OCI-LY7 (cell line): ENCODE data around the gene TRIM10. TPM values are rescaled to one million over a fixed set of nuclear protein-coding genes. Genes with fewer than 3 reads are reported as not detected.
A peak's percentile ranks its signal among the peaks of the same experiment; 100 is the strongest.

Experiments used
- BruUV-seq: library from RNA; stranded (reverse); fragments of 400-500 nt; replicated peaks from 2 replicates; lab custom pipeline; 2021; lab: Mats Ljungman, UMichigan
- CTCF ChIA-PET: fragments of 300-600 bp; sonication (Branson Sonifier 250); formaldehyde crosslinking; loops from one replicate; lab custom pipeline; 2022; ENCODE audit warnings: antibody characterized with exemption; ENCODE audit not compliant: unreplicated experiment; lab: Charles Lee
- POLR2A ChIA-PET: fragments of 300-600 bp; sonication (Branson Sonifier 250); formaldehyde crosslinking; loops from one replicate; lab custom pipeline; 2022; ENCODE audit warnings: antibody characterized with exemption; lab: Charles Lee
- DNase-seq: peaks from one replicate; pipeline ENCODE4 v3.0.0-alpha.2; 2015; ENCODE audit warnings: low spot score
- H2AFZ ChIP-seq: fragments of 200-600 bp; sonication (generic), shearing (Covaris generic); 2 replicates; pipeline ENCODE4 v1.6.1; 2014; ENCODE audit warnings: mild to moderate bottlenecking, antibody characterized with exemption, low read length, moderate library complexity
- H3K27ac ChIP-seq: fragments of 200-600 bp; sonication (generic); 2 replicates; pipeline ENCODE4 v1.5.1; 2014; ENCODE audit warnings: mixed run types, low read depth, mild to moderate bottlenecking, moderate library complexity, low read length, inconsistent platforms; ENCODE audit not compliant: poor library complexity, severe bottlenecking
- H3K36me3 ChIP-seq: fragments of 200-600 bp; sonication (generic); 2 replicates; pipeline ENCODE4 v1.6.1; 2014; ENCODE audit warnings: mild to moderate bottlenecking, antibody characterized with exemption, low read length, moderate library complexity, mixed read lengths; ENCODE audit not compliant: insufficient read depth
- H3K4me1 ChIP-seq: fragments of 200-600 bp; sonication (generic); 2 replicates; pipeline ENCODE4 v1.5.1; 2014; ENCODE audit warnings: mild to moderate bottlenecking, low read length; ENCODE audit not compliant: insufficient read depth, poor library complexity, severe bottlenecking
- H3K4me2 ChIP-seq: fragments of 200-600 bp; sonication (generic); 2 replicates; pipeline ENCODE4 v1.6.1; 2014; ENCODE audit warnings: mild to moderate bottlenecking, low read length
- H3K4me3 ChIP-seq: fragments of 200-600 bp; sonication (generic); 2 replicates; pipeline ENCODE4 v1.5.1; 2014; ENCODE audit warnings: mild to moderate bottlenecking, low read depth, low read length; ENCODE audit not compliant: poor library complexity, severe bottlenecking
- H3K79me2 ChIP-seq: fragments of 200-600 bp; sonication (generic); 2 replicates; pipeline ENCODE4 v1.6.1; 2016; ENCODE audit warnings: low read depth, mild to moderate bottlenecking, low read length, moderate library complexity, mixed read lengths; ENCODE audit not compliant: insufficient read depth
- H3K9me2 ChIP-seq: fragments of 200-600 bp; sonication (generic); 2 replicates; pipeline ENCODE4 v1.6.1; 2016; ENCODE audit warnings: mild to moderate bottlenecking, low read length, mixed read lengths; ENCODE audit not compliant: insufficient read depth
- H3K9me3 ChIP-seq: fragments of 200-600 bp; sonication (generic); 2 replicates; pipeline ENCODE4 v1.6.1; 2014; ENCODE audit warnings: mild to moderate bottlenecking, mixed run types, low read length, mixed read lengths
- H4K20me1 ChIP-seq: fragments of 200-600 bp; sonication (generic); 2 replicates; pipeline ENCODE4 v1.6.1; 2014; ENCODE audit warnings: mild to moderate bottlenecking, antibody characterized with exemption, low read length, moderate library complexity, mixed read lengths; ENCODE audit not compliant: insufficient read depth
- CTCF ChIP-seq: fragments of 200-600 bp; sonication (generic); conservative IDR thresholded peaks from 2 replicates; pipeline ENCODE4 v1.5.1; 2014; ENCODE audit warnings: mild to moderate bottlenecking, antibody characterized with exemption, low read length, moderate library complexity, mixed read lengths
- EZH2phosphoT487 ChIP-seq: fragments of 200-600 bp; sonication (generic); IDR thresholded peaks from 2 replicates; pipeline ENCODE4 v1.6.1; 2018; ENCODE audit warnings: low read depth, borderline replicate concordance, mild to moderate bottlenecking, mixed run types, antibody characterized with exemption, low read length, moderate library complexity, mixed read lengths
- intact Hi-C: fragments of 100-400 bp; cut with micrococcal nuclease; formaldehyde crosslinking; loops from one replicate; pipeline ENCODE4 v1.10.0; 2022; ENCODE audit not compliant: unreplicated experiment
- total RNA-seq, 2 experiments: library from RNA; depleted of rRNA in 1 of 2; stranded (reverse); fragments of >200 nt in 1 of 2; shearing (Covaris generic) in 1 of 2; gene quantifications; 2 replicates each; pipeline ENCODE4 v1.2.3, GENCODE V29; 2014 to 2022

Gene TRIM10
- total RNA-seq, 2 experiments from 2014 or later = not detected

- DNase-seq = no peak
Observed at GRCh38 chr6:30155520-30156261, 5.3 kb downstream of the TRIM10 start.

GRCh38 chr6:30154709-30155519, 6.1 kb downstream of the TRIM10 start:
- BruUV-seq = no TSS peak
- Histone ChIP-seq H3K79me2 (no peaks in the 10 kb centered on the region), H3K27ac (no peak overlapping the region), H2AFZ (no peak overlapping the region), H3K4me1 (no peaks in the 10 kb centered on the region), H3K36me3 (no peaks in the 10 kb centered on the region), H4K20me1 (no peaks in the 10 kb centered on the region), H3K9me2 (no peaks in the 10 kb centered on the region), H3K9me3 (no peaks in the 10 kb centered on the region), H3K4me3 (no peak overlapping the region), H3K4me2 (no peak overlapping the region)
- CTCF ChIA-PET = no interaction called here
- POLR2A ChIA-PET = no interaction called here
- no peak for DNase-seq
- intact Hi-C loops = no loop called here
- TF ChIP-seq EZH2phosphoT487 (no peak), CTCF (peak; percentile 24; the same call in 1 of the 2 replicates)

More at GRCh38 chr6:30155520-30156261, 5.3 kb downstream of the TRIM10 start:
- no peaks in the 10 kb centered on the region for H3K36me3 ChIP-seq
- H4K20me1 ChIP-seq = no peaks in the 10 kb centered on the region
- intact Hi-C loops = no loop called here
- no peak for TF ChIP-seq EZH2phosphoT487
- TF ChIP-seq CTCF = no peak
- no peaks in the 10 kb centered on the region for H3K79me2 ChIP-seq
- no peaks in the 10 kb centered on the region for H3K9me2 ChIP-seq
- no peak overlapping the region for H3K4me2 ChIP-seq
- CTCF ChIA-PET = no interaction called here
- POLR2A ChIA-PET = no interaction called here
- BruUV-seq = no TSS peak
- no peak overlapping the region for H2AFZ ChIP-seq
- H3K4me1 ChIP-seq = no peaks in the 10 kb centered on the region
- no peak overlapping the region for H3K4me3 ChIP-seq
- H3K9me3 ChIP-seq = no peaks in the 10 kb centered on the region
- H3K27ac ChIP-seq = no peak overlapping the region
